ENCODE results near the gene MEGF11. TPM values are rescaled to one million over a fixed set of nuclear protein-coding genes. Genes with fewer than 3 reads are reported as not detected.

Gene MEGF11
- total RNA-seq, 1 experiment from 2014 or later = 1.2 TPM

DNA sequence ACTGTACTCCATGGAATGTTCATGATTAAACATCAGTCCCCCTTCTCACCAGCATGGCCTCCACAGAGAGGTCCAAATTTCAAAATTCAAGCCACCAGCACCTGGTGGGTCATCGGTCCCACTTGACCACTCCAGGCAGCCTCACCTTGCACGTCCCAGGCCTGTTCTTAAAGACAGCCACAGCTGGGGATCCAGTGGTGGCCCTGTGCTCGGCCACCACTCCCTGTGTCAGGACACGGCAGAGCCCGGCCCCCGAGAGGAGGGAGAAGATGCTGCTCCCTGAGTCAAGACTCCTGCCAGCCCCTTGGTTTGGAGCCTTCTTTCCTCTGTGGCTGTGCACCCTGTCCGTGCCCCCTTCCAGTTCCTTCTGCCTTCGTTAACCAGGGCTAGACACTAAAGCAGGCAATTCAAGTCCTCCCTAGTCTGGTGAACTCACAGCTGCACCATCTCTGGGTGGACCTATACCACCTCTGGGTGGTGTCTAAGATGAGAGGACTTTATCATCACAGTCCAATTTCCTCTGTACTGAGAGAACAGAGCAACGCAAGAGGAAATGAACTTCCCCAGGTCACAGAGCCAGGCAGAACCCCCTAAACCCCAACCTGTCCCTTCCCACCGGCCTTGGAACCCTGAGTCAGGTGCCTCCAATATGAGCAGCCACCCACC lies 97.1 kb downstream of the MEGF11 start:
- Histone ChIP-seq H3K9me3 (ENCODE audit: control insufficient read depth, low read depth, low read length) (no peaks in the 10 kb centered on the region), H4K20me1 (ENCODE audit: control insufficient read depth, insufficient read depth, insufficient read length) (no peaks in the 10 kb centered on the region), H2BK20ac (ENCODE audit: low read depth, low read length, poor library complexity, severe bottlenecking) (no peak overlapping the region), H2BK12ac (ENCODE audit: insufficient read length, low read depth, low read length) (no peak overlapping the region), H3K79me2 (ENCODE audit: insufficient read depth, low read length) (no peaks in the 10 kb centered on the region), H3T11ph (ENCODE audit: low read length) (no peak overlapping the region), H4K5ac (ENCODE audit: insufficient read length, low read depth, low read length) (no peak overlapping the region), H4K8ac (replicated peaks; ENCODE audit: insufficient read length, low read depth, low read length) (no peak overlapping the region), H2AFZ (ENCODE audit: low read length) (no peak overlapping the region), H2BK15ac (ENCODE audit: low read depth, low read length) (no peak overlapping the region), H3K18ac (ENCODE audit: insufficient read length, low read depth, low read length) (no peak overlapping the region), H3K23ac (ENCODE audit: insufficient read length, low read depth, low read length) (no peak overlapping the region), H3K4ac (ENCODE audit: low read depth, low read length) (no peak overlapping the region), H3K56ac (ENCODE audit: insufficient read length, low read depth, low read length) (no peak overlapping the region), H3K27me3 (ENCODE audit: insufficient read depth, low read length) (no peaks in the 10 kb centered on the region), H3K9ac (ENCODE audit: extremely low read depth, insufficient read length, low read length) (no peak overlapping the region), H3K14ac (ENCODE audit: insufficient read depth, low read length) (no peak overlapping the region), H3K27ac (ENCODE audit: insufficient read length, low read depth, low read length) (no peak overlapping the region), H3K23me2 (ENCODE audit: insufficient read length, low read depth, low read length, poor library complexity, severe bottlenecking) (no peaks in the 10 kb centered on the region), H2BK5ac (ENCODE audit: insufficient read length, low read length) (no peak overlapping the region), H3K4me2 (ENCODE audit: insufficient read depth, insufficient read length, low read length) (no peak overlapping the region), H3K79me1 (ENCODE audit: insufficient read depth, low read depth, low read length, poor library complexity, severe bottlenecking) (no peaks in the 10 kb centered on the region), H2BK120ac (ENCODE audit: low read depth, low read length, poor library complexity, severe bottlenecking) (no peak overlapping the region), H3K4me1 (ENCODE audit: insufficient read depth, low read length) (no peaks in the 10 kb centered on the region), H4K91ac (ENCODE audit: insufficient read length, low read depth, low read length) (no peak overlapping the region), H2AK5ac (ENCODE audit: insufficient read length, low read length) (no peak overlapping the region)
- WGBS (ENCODE audit: extremely low coverage, insufficient read length, low lambda C conversion rate) = no CpG with 5 or more reads among the region's 10 CpGs
- Mint-ChIP-seq H3K27me3 (ENCODE audit: low read depth) (peaks cover 3% of the 10 kb centered on the region), H3K27ac (peak overlapping the region in 1 of 3 experiments; percentile 81; a peak in 2 of 7 replicates), H3K9me3 (no peaks in the 10 kb centered on the region), H3K4me3 (no peak overlapping the region), H3K4me1 (peaks cover 5 to 18% of the 10 kb centered on the region in 2 experiments), H3K36me3 (ENCODE audit: insufficient read depth in 1 of 3, low read depth in 3 of 3) (no peaks in the 10 kb centered on the region; a peak in 1 of 7 replicates)
- TF ChIP-seq, protein P1, sequence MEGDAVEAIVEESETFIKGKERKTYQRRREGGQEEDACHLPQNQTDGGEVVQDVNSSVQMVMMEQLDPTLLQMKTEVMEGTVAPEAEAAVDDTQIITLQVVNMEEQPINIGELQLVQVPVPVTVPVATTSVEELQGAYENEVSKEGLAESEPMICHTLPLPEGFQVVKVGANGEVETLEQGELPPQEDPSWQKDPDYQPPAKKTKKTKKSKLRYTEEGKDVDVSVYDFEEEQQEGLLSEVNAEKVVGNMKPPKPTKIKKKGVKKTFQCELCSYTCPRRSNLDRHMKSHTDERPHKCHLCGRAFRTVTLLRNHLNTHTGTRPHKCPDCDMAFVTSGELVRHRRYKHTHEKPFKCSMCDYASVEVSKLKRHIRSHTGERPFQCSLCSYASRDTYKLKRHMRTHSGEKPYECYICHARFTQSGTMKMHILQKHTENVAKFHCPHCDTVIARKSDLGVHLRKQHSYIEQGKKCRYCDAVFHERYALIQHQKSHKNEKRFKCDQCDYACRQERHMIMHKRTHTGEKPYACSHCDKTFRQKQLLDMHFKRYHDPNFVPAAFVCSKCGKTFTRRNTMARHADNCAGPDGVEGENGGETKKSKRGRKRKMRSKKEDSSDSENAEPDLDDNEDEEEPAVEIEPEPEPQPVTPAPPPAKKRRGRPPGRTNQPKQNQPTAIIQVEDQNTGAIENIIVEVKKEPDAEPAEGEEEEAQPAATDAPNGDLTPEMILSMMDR (conservative IDR thresholded peaks at IDR 0.05) = no peak
- DNase-seq = no peak
